CD4-positive, alpha-beta T cell (primary cell): ENCODE measurements around the gene ULK4. TPM values are rescaled to one million over a fixed set of nuclear protein-coding genes. Genes with fewer than 3 reads are reported as not detected.

ENCODE experiments used
- ATAC-seq: fragments of 200-7000 bp; cut with Tn5 transposase; one replicate; pipeline ENCODE4 v1.10.0; 2022; ENCODE audit warnings: mild to moderate bottlenecking; ENCODE audit not compliant: poor library complexity
- CTCF ChIA-PET: fragments of 350-600 bp; sonication (Branson Sonifier 250); formaldehyde crosslinking; loops from one replicate; lab custom pipeline; 2021; ENCODE audit warnings: antibody characterized with exemption, inconsistent platforms; lab: Charles Lee
- POLR2A ChIA-PET: fragments of 350-600 bp; sonication (Branson Sonifier 250); formaldehyde crosslinking; loops from one replicate; lab custom pipeline; 2021; ENCODE audit warnings: antibody characterized with exemption, inconsistent platforms; lab: Charles Lee
- DNase-seq, 14 experiments: peaks; one replicate each; pipeline ENCODE4 v3.0.0-alpha.2; 2013 to 2020; ENCODE audit warnings: mixed read lengths in 2 of 14
- H3K27ac ChIP-seq, 2 donors: one replicate each; pipeline versions ENCODE4 v1.5.1 to v1.7.0; 2013; ENCODE audit warnings: low read length in 2 of 2, low read depth in 1 of 2, mild to moderate bottlenecking in 1 of 2
- H3K27me3 ChIP-seq, 2 experiments: 1 replicate in 1 of 2; 2 replicates in 1 of 2; pipeline versions ENCODE4 v1.6.1 to v1.7.0; 2013; ENCODE audit warnings: low read length in 2 of 2, control low read depth in 1 of 2, mild to moderate bottlenecking in 1 of 2, moderate library complexity in 1 of 2; ENCODE audit not compliant: insufficient read depth in 2 of 2, control insufficient read depth in 1 of 2
- H3K36me3 ChIP-seq: one replicate; pipeline ENCODE4 v1.6.1; 2013; ENCODE audit warnings: low read length, control low read depth; ENCODE audit not compliant: insufficient read depth
- H3K4me1 ChIP-seq: one replicate; pipeline ENCODE4 v1.6.1; 2013; ENCODE audit warnings: low read length, control low read depth; ENCODE audit not compliant: insufficient read depth
- H3K4me3 ChIP-seq: one replicate; pipeline ENCODE4 v1.5.1; 2013; ENCODE audit warnings: mild to moderate bottlenecking, low read length, moderate library complexity
- H3K9me3 ChIP-seq, 2 experiments: 1 replicate in 1 of 2; 2 replicates in 1 of 2; pipeline versions ENCODE4 v1.6.1 to v1.7.0; 2013; ENCODE audit warnings: low read length in 2 of 2, mild to moderate bottlenecking in 2 of 2, control low read depth in 1 of 2, moderate library complexity in 1 of 2; ENCODE audit not compliant: control insufficient read depth in 1 of 2, insufficient read depth in 1 of 2
- H3K27ac Mint-ChIP-seq: one replicate; pipeline ENCODE4 v1.8.0; 2020; ENCODE audit warnings: mixed read lengths
- H3K27me3 Mint-ChIP-seq: one replicate; pipeline ENCODE4 v1.8.0; 2021; ENCODE audit warnings: mixed read lengths
- H3K36me3 Mint-ChIP-seq: one replicate; pipeline ENCODE4 v1.8.0; 2021; ENCODE audit warnings: low read depth, mixed read lengths
- H3K4me1 Mint-ChIP-seq: one replicate; pipeline ENCODE4 v1.8.0; 2021; ENCODE audit warnings: low read depth, mixed read lengths
- H3K4me3 Mint-ChIP-seq: one replicate; pipeline ENCODE4 v1.8.0; 2020; ENCODE audit warnings: mild to moderate bottlenecking, mixed read lengths
- H3K9me3 Mint-ChIP-seq: one replicate; pipeline ENCODE4 v1.8.0; 2020; ENCODE audit warnings: mixed read lengths
- CTCF ChIP-seq: fragments of 200-600 bp; IDR thresholded peaks from one replicate; pipeline ENCODE4 v1.8.0; 2022; ENCODE audit warnings: antibody characterized with exemption, mild to moderate bottlenecking
- intact Hi-C, 2 experiments: fragments of 100-400 bp; cut with DNase I in 1 of 2; cut with micrococcal nuclease in 1 of 2; formaldehyde crosslinking; loops; one replicate each; pipeline versions ENCODE4 v1.15.1 to v1.9.0; 2023 to 2025; cut with DNase I, micrococcal nuclease
- total RNA-seq, 174 experiments: library from RNA in 2 of 174; stranded (reverse) in 2 of 174; gene quantifications; one replicate each; pipeline ENCODE4 v1.2.3 and lab custom pipeline; 2021 to 2026

The ULK4 gene
- total RNA-seq, 2 experiments from 2014 or later: 23.8 to 28.6 TPM

DNA sequence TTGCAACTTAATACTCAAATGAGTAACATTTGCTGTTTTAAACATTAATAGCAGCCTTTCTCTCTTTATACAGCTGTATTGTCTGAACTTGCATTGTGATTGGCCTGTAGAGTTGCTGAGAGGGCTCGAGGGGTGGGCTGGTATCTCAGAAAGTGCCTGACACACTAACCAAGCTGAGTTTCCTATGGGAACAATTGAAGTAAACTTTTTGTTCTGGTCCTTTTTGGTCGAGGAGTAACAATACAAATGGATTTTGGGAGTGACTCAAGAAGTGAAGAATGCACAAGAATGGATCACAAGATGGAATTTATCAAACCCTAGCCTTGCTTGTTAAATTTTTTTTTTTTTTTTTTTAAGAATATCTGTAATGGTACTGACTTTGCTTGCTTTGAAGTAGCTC is 722.3 kb downstream of the ULK4 start:
- DNase-seq (no peak), ATAC-seq (no peak)
- POLR2A ChIA-PET: interaction anchor here (0.6 to 1.1 kb wide), 2 partner anchors 41 to 66 kb away, joined by 4 to 6 read pairs; partner anchors contain the start of gene CTNNB1
- no peak for TF ChIP-seq CTCF
- Mint-ChIP-seq H3K9me3 (no peaks in the 10 kb centered on the region), H3K27ac (peak overlapping the region; percentile 52), H3K27me3 (no peaks in the 10 kb centered on the region), H3K4me1 (no peaks in the 10 kb centered on the region), H3K36me3 (peaks cover 71% of the 10 kb centered on the region), H3K4me3 (no peak overlapping the region)
- Histone ChIP-seq H3K27me3 (no peaks in the 10 kb centered on the region), H3K9me3 (no peaks in the 10 kb centered on the region), H3K36me3 (peaks cover 74% of the 10 kb centered on the region), H3K4me1 (no peaks in the 10 kb centered on the region), H3K27ac (no peak overlapping the region), H3K4me3 (no peak overlapping the region)
- intact Hi-C loops: loop anchor here in 1 of 2 experiments (5.0 kb wide), 1 partner anchor 37 kb away; no protein-coding TSS in a partner anchor
- CTCF ChIA-PET: interaction anchor here (0.6 to 0.7 kb wide), 2 partner anchors 9 to 111 kb away, joined by 3 read pairs; no protein-coding TSS in a partner anchor

DNA sequence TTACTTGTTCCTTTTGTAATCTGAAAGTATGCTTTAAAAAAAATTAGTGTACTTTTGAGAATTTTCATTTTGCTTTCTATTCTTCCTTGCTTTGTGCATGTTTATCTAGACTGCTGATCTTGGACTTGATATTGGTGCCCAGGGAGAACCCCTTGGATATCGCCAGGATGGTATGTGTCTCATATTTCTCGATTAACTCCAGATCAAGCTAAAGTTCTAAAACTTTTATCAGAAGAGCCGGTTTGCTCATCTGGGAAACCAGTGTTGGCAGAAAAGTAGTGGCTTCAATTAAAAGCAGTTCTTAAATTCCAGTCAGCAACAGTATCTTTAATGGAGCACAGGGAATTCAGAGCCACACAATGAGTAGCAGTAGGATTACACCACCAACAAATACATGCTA is 724.0 kb downstream of the ULK4 start:
- Mint-ChIP-seq H3K4me1 (no peaks in the 10 kb centered on the region), H3K36me3 (peaks cover 88% of the 10 kb centered on the region)
- CTCF ChIA-PET: no interaction called here

DNA sequence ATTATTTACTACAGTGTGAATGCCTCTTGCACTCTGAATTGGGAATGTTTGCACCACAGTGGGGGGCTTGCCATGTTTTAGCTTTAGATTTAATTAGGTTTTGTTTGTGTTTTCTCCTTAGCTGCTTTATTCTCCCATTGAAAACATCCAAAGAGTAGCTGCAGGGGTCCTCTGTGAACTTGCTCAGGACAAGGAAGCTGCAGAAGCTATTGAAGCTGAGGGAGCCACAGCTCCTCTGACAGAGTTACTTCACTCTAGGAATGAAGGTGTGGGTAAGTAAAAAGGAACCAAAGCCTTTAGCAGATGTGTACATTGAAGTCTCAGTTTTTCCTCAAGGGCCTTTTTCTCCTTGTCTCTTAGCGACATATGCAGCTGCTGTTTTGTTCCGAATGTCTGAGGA is 725.7 kb downstream of the ULK4 start:
- no peaks in the 10 kb centered on the region for H3K4me1 ChIP-seq
- ATAC-seq: no peak

More for the DNA sequence above, 724.0 kb downstream of the ULK4 start:
- Histone ChIP-seq H3K27me3 (no peaks in the 10 kb centered on the region), H3K27ac (no peak overlapping the region), H3K36me3 (peaks cover 91% of the 10 kb centered on the region), H3K4me1 (no peaks in the 10 kb centered on the region), H3K4me3 (no peak overlapping the region), H3K9me3 (no peaks in the 10 kb centered on the region)
- Mint-ChIP-seq H3K9me3 (no peaks in the 10 kb centered on the region), H3K27ac (peak overlapping the region; percentile 43), H3K27me3 (no peaks in the 10 kb centered on the region), H3K4me3 (no peak overlapping the region)
- DNase-seq: no peak
- POLR2A ChIA-PET: no interaction called here
- TF ChIP-seq CTCF: no peak
- intact Hi-C loops: loop anchor here in 1 of 2 experiments (5.0 kb wide), 1 partner anchor 36 kb away; no protein-coding TSS in a partner anchor
- no peak for ATAC-seq

More for the DNA sequence above, 725.7 kb downstream of the ULK4 start:
- peaks cover 97% of the 10 kb centered on the region for H3K36me3 ChIP-seq
- Mint-ChIP-seq H3K27me3 (no peaks in the 10 kb centered on the region), H3K36me3 (peaks cover 98% of the 10 kb centered on the region), H3K4me3 (no peak overlapping the region), H3K4me1 (peaks cover 4% of the 10 kb centered on the region), H3K27ac (no peak overlapping the region), H3K9me3 (no peaks in the 10 kb centered on the region)
- no peak overlapping the region for H3K4me3 ChIP-seq
- no peak for TF ChIP-seq CTCF
- H3K27me3 ChIP-seq: no peaks in the 10 kb centered on the region
- H3K9me3 ChIP-seq: no peaks in the 10 kb centered on the region
- intact Hi-C loops: loop anchor here in 1 of 2 experiments (5.0 kb wide), 1 partner anchor 34 kb away; no protein-coding TSS in a partner anchor
- ChIA-PET POLR2A (interaction anchor here (0.6 to 2.1 kb wide), 3 partner anchors 14 to 37 kb away, joined by 3 to 8 read pairs (median 3); partner anchors contain the start of gene CTNNB1), CTCF (interaction anchor here (0.8 kb wide), 1 partner anchor 9 kb away, joined by 3 read pairs; no protein-coding TSS in a partner anchor)
- DNase-seq: no peak
- H3K27ac ChIP-seq: no peak overlapping the region
